Cerebellar cortex (tissue), 1 donor: ENCODE results near the gene SEBOX.
A peak's percentile ranks its signal among the peaks of the same experiment; 100 is the strongest.
"Not testable (repeated sequence)": the region's sequence is repeated elsewhere in the genome, so short reads cannot be mapped to it uniquely, and the experiment has no call there.

ENCODE experiments used
- DNase-seq: peaks from one replicate; pipeline ENCODE4 v3.0.0-alpha.2; 2015; ENCODE audit warnings: low spot score

The SEBOX gene

DNA sequence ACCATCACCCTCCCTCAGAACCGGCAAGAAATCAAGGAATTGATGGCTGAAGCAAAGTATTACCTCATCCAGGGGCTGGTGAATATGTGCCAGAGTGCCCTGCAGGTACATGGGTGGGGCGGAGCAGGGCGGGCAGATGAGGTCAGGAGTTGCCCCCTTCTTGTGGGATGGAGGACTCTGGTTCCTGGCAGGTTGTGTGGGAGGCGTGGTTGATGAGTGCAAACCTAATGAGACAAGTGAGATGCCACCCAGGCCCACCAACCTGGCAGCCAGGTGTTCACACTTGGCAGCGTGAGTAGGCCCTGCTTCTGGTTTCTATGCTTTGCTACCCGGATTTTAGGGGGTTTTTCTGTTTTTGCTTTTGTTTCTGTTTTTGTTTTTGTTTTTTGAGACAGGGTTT is 24.6 kb downstream of the SEBOX start:
- no peak for DNase-seq

DNA sequence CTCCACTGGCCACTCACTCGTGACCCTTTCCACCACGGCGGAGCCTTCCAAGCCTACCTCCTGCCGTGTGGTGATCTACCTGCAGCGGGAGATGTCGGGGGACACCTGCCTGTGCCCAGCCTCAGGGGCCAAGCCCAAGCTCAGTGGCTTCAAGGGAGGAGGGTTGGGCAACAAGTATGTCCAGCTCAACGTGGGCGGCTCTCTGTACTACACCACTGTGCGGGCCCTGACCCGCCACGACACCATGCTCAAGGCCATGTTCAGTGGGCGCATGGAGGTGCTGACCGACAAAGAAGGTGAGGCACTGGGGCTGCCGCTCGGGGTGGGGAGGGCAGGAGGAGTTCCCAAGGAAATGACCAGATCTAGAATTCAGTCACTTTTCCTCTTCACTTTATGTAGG is 25.6 kb downstream of the SEBOX start:
- no peak for DNase-seq

DNA sequence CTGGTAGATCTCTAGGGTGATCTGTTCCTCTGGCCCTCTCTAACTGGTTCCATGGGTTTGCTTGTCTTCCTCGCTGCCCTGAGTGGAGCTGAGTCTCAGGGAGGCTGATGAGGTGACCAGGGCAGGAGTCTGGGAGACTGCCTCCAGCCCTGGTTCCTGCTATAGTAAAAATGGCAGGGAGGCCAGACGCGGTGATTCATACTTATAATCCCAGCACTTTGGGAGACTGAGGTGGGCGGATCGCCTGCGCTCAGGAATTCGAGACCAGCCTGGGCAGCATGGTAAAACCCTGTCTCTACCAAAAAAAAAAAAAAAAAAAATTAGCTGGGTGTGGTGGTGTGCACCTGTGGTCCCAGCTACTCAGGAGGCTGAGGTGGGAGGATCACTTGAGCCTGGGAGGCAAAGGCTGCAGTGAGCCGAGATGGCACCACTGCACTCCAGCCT is 26.2 kb downstream of the SEBOX start:
- not testable (repeated sequence) for DNase-seq

DNA sequence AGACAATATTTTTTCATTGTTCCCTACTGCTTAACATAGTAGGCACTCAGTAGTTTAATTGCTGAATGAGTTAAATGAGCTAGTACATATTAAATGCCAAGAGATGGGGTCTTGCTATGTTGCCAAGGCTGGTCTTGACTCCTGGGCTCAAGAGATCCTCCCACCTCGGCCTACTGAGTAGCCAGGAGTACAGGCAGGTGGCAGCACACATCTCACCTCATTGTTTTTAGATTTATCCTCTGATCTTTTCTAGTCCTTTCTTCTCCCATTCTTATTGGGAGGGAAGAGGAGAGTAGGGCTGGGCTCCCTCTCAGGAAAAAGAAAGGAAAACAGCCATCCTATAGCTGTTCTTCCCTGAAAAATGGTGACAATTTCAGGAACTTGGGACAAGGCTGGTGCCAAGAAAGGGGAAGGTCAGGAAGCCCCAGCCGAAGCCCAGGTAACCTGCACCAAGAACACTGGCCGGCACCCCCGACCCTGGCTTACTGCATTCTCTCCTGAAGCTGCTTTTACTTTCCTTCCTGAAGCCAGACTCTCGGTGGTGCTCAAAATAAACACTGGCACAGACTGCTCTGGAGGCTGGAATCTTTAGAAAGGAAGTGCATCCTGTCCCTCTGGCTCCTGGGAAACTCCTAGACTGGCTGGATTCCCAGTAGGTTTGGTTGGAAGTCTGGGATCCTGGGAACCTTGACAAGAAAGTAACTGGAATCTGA is 26.8 kb downstream of the SEBOX start:
- no peak for DNase-seq

DNA sequence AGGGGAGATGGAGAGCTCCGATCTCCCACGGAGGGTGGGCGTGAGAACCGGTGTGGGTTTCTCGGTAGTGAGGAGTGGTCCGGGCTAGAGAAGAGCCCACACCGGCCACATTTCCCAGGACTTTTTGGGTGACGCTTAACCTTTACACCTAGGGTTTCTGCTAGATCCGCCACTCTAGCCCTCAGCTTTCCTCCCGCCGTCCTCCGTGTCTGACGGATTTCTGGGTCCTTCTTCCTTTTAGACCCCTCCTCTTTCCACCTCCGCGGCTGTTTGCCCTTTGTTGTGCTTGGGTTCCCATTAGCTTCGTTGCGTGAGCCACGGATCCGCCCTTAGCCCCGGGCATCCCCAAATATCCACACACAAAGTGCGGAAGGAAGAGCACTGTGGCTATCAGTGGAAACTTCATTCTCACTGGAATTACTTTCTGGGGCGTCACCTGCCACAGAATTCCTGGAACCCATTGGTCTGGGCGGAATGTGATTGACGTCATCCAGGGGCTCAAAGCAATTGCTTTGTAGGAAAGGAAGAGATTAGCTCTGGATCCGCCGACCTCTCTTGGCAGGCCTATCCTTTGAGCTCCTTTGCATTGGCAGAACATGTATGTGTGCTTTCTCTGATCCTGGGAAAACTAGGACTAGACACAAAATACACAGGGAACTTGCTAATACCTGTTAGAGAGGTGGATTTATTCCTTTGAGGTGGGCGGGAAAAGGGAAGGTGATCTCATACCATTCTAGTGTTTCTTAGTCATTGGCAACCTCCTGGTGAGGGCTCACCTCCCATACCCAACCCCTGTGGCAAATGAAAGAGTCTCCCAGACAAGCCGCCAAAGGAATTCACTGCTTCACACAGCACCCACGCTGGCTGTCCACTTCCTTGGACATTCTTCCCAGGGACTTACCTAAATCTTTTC is 28.8 kb downstream of the SEBOX start:
- DNase-seq = peak; percentile 67

DNA sequence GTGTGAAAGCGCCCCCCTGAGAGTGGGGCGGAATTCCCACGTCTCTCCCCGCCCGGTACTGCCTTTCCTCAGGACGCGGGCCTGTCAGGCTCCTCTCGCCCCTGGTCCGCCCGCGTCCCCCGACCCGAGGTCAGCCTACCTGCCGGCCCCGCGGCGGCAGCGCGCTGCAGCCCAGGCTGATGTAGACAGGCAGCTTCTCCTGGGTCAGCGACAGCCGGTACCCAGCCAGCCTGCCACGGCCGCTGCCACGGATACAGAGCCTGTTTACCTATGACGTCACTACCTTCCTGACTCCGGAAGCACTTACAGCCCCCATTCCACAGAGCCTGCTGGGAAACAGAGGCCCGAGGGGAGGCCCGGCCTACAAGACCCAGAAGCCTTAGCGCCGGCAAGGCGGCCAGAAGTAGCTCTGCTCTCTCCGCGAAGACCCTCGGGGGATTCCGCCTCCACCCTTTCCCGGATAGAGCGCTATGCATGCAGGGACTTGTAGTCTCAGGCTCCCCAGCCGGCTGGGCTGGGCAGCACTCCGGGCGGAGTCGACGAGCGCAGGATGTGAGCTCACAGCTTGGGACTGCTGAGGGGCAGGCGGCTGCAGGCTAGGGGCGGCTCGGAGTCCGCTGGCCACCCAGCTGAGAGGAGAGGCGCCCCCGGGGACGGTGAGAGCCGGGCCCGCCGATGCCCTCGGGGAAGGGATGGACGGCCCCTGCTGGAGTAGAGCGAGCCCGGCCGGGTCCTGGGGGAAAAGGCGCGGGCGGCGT is 29.6 kb downstream of the SEBOX start, which contains the start of the genes IFT20 and TNFAIP1:
Gene IFT20, minus strand, starts transcription at position 272 of the 758 bp plus-strand sequence. CDS start 3,487 bp downstream, outside the sequence.
Gene TNFAIP1, plus strand, starts transcription at position 561 of the 758 bp plus-strand sequence. CDS start 3,761 bp downstream, outside the sequence.
- DNase-seq = peak; percentile 100

DNA sequence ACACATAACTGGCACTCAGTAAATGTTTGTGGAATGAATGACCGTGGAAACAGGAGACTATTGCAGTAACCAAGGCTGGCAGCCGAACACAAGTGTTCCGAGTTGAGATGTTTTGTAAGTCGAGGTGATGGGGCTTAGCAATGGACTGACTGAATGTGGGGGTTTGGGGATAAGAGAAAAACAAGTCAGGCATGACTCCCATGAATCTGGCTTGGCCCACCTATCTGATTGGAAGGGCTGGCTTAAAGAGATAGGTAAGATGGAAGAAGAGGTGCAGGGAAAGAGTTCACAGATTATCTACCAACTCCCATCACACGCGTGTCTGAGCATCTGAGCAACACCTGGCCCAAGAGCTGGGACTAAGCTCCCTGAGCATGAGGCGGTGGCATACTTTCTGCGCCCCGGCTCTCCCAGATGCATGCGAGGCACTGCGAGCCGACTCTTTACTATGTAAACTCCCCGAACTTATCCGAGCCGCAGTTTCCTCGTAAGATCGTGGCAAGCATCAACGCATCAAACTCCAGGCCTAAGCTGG is 30.3 kb downstream of the SEBOX start:
- peak; percentile 13 for DNase-seq

DNA sequence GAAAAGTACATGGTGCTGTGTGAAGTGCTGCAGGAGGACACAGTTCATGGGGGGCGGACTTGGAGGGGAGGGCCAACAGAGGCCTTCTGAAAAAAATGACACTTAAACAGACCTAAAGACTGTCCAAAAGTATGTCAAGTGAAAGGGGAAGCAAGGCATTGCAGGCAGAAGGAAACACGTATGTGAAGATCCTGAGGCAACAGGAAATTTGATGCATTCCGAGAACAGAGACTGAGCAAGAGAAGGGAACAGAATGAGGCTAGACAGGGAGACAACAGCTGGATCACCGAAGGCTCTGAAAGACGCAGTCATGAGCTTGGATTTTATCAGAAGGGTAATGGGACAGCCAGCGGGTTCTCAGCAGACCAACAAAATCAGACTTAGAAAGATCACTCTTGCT is 30.8 kb downstream of the SEBOX start:
- DNase-seq = no peak

DNA sequence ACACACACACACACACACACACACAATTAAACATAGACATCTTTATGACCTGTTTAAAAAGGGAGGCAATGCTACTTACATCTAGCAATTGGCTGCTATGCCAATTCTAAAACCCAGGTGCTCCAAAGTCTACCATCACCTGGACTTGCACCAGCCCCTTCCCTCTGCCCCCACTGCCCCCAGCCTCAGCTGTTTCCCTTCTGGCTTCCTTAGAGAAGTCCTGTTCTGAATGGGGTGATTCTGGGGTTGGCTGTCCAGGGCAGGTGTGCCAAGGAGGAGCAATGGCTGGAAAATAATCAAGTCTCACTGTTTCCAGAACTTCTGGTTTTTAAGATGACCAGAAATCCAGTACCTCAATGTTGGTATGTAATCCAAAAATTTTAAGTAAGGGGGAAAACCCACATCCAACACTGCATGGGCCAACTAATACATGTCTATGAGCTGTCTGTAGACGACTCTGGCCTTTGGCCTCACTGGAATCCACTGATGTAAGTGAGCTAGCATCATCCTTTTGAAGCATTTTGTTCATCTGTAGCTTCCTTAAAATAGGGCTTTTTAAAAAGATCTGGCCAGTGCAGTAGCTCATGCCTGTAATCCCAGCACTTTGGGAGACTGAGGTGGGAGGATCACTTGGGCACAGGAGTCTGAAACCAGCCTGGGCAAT is 31.8 kb downstream of the SEBOX start:
- no peak for DNase-seq

DNA sequence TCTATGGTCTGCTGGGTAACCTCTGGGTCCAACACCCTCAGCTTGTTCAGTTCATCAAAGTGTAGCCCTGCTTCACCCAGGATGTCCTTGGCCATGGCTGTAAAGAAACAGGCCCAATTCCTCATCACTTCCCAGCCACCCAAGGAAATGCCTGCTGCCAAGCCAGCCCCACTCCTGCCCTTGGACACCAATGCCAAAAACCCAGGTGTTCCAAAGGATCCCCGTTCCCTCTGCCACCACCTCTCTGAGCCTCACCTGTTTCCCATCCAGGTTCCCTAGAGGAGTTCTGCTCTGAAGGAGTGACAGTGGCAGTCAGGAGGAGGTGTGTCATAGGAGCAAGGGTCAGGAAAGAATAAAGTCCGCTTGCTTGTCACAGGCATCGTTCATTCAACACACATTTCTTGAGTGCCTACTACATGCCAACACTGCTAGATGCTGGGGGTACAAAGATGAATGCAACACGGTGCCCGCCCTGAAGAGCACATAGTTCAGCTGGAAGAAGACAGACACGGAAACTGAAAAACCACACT is 33.0 kb downstream of the SEBOX start:
- no peak for DNase-seq

DNA sequence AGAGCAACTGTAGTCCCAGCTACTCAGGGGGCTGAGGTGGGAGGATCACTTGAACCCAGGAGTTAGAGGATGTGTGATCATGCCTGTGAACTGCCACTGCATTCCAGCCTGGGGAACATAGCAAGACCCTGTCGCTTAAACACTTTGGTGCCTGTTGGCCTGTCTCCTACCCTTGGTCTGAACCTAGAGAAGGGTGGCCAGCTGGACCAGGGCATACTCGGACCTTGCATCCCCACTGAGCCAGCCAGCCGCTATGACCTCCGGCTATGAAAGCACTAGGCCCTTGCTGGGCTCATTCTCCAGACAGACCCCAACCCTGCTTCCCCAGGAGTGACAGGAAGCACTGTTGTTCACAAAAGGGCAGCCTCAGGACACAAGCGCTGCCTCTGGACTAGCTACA is 34.3 kb downstream of the SEBOX start:
- DNase-seq = no peak

DNA sequence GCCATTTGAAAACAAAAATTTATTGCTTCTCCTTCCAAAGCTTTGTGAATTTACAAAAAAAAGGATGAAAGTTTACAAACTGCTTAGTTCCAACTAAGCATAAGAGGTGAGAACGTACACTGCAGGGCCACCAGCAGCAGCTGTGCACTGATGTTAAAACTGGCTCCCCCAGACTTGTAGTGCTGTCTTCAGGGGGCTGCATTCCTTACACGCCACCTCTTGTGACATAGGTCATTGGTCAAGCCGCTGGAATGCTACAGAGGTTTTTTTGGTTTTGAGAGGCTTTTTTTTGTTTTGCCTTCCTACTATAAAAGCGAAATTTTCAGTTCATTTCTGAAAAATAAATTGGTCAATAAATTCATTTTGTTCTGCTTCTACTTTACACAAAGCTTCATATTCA is 36.7 kb downstream of the SEBOX start:
- no peak for DNase-seq

DNA sequence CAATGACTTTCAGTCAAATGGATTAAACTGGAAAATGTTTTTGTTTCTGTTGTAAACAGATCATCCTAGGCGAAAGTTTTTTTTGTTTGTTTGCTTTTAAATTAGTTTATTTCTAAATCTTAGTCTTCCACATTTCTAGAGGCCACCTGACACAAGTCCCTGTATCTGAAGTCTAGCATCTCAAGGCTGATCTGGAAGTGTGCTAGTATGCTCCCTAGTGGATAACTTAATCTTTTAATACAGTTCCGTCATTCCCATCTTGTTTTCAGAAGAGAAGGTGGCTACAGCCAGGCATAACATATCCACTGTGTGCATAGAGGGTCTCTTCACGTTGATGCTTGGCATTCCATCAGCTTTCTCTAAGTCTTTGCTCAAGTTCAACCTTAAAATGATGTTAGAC is 37.3 kb downstream of the SEBOX start:
- no peak for DNase-seq

DNA sequence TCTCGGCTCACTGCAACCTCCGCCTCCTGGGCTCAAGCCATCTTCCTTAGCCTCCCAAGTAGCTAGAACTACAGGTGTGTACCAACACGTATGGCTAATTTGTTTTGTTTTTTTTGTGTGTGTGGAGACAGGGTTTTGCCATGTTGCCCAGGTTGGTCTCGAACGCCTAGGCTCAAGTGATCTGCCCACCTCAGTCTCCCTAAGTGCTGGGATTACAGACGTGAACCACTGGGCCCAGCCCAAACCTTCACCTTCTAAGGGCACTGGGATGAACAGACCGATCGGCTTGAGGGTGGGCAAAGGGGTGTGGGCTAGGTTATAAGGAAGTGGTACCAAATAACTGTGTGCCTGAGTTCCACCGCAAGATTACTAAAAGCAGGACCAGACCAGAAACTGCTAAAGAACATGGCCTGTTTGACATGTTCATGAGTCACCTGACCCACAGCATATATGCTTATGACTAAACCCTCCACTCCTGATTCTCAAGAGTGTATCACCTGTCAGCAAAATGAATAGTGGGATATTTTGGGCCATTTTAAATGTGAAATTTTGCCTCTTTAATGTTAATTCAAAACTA is 37.9 kb downstream of the SEBOX start:
- DNase-seq = no peak

DNA sequence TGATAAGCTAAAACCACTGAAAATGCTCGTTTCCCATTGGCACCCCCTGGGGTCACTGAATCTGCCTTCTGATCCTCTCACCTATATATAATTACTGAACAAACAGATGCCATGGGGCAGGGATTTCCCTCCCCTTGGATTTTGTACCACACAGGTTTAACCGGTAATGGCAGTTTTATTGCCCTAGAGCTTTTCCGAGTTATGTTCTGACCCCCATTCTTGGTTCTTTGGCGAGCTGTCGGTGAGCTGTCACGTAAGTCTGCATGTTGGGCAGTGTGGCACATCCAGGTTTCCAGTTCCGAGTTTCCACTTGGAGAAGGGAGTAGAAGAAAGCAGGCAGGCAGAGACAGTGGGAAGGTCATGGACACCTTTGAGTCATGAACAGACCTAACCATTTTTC is 38.9 kb downstream of the SEBOX start:
- no peak for DNase-seq

DNA sequence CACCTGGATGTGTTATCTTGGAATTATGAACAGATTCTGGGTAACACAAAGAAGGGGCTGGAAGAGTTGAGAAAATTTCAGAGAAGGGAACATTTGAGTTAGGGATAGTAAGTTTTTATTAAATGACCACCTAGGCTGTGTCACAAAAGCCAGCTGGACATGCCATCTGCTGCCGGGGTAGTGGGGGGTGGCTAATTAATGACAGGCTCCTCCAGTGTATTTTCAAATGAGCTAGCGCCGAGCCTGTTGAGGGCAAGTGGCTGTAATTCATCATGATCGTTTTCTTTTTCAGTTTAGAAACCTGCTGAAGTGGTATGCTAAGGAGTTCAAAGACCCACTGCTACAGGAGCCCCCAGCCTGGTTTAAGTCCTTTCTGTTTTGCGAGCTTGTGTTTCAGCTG is 39.8 kb downstream of the SEBOX start:
- peak; percentile 60 for DNase-seq

DNA sequence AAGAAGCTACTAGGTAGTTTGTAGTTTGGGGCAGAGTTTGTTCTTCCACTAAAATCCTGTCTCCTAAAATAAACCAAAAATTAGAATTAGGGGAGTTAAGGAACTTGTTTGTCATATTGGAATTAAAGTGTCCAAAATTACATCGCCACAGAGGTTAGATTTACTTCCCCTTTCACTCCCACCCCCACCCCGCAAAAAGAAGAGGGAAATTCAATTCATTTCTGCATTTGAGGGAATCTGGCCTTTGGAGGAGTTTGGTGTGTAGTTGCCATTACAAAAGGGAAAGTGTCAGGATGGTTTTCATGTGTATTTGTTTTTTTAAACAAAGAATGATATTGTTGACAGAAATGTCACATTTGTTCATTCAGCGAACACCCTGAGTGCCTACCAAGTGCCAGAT is 40.2 kb downstream of the SEBOX start:
- no peak for DNase-seq

DNA sequence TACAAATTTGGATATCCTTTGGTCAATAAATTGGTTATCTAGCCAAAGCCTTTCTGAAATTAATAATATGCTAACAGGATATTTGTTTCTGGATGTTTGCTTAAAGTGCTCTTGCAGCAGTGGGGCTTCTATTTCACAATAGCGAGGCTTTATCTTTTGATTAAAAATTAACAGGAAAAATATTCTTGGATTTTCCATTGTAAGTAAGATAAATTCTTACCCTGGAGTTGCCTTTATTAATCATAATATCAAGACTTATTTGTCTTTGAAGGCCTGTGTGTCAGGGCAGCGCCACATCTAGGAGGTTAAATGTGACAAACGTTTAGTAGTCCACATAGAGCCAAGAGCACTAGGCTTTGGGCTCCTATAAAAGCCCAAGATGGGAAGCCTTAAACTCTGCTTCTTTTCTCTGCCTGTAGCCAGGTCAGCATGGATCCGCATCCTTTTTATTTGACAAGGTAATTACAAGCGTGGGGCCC is 40.7 kb downstream of the SEBOX start:
- no peak for DNase-seq

DNA sequence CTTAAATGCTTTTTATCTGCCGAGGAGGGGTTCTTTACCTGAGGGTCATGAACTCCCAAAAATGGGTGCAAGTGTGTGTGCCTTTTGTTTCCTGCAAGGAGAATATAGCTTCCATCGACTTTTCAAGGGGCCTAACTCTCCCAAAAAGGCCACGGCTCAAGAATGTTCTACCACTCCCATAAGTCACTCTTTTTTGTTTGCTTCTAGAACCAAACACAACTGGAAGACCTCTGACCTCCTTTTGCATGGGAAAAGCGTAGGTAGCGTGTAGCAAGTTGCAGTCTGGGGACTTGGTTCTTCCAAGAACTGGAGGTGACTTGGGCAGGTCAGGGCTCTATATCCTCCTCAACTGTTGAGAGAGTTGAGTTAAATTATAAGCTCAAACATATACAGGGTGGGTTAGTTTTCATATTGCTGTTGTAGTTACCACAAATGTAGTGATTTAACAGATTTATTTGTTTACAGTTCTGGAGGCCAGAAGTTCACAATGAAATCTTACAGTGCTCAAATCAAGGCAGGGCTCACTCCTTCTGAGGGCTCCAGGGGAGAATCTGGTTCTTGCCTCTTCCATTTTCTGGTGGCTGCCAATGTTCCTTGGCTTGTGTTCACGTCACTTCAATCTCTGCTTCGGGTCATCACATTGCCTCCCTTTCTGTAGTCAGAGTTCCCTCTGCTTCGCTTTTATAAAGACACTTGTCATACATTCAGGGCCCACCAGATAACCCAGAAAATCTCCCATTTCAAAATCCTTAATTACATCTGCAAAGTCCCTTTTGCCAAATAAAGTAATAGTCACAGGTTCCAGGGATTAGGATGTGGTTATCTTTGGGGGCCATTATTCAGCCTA is 44.6 kb downstream of the SEBOX start:
- no peak for DNase-seq

DNA sequence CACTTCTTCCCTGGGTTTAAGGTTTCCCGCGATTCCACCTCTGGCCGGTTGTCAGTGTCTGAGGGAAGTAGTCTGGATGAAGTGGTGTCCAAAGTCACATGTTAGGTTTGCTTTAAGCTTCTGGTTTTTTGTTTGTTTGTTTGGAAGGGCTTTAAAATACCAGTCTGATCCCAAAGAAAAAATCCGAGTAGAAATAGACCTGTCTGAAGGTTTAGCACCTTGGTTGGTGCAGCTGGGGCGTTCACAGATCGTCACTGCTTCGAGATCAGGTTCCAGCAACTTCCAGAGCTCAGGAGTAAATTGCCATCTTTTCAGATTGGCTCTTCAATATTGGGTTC is 45.4 kb downstream of the SEBOX start:
- peak; percentile 19 for DNase-seq
